Heart right ventricle (tissue), 16 donors: ENCODE measurements around the gene FARP1. TPM values are rescaled to one million over a fixed set of nuclear protein-coding genes. Genes with fewer than 3 reads are reported as not detected.

ENCODE experiments used
- ATAC-seq, 8 donors: fragments of 200-7000 bp; cut with Tn5 transposase; one replicate each; pipeline ENCODE4 v1.9.1; 2020; ENCODE audit warnings: mild to moderate bottlenecking in 8 of 8, moderate library complexity in 8 of 8, moderate number of reproducible peaks in 1 of 8
- DNase-seq, 2 donors: peaks; one replicate each; pipeline ENCODE4 v3.0.0-alpha.2; 2020
- H3K27ac ChIP-seq, 10 donors: fragments of 200-600 bp; sonication (generic) in 2 of 10; one replicate each; pipeline versions ENCODE4 v1.5.0 to v1.8.0; 2020 to 2022; ENCODE audit warnings: mild to moderate bottlenecking in 3 of 10
- H3K27me3 ChIP-seq, 7 donors: fragments of 200-600 bp; one replicate each; pipeline ENCODE4 v1.8.0; 2021 to 2022; ENCODE audit warnings: mild to moderate bottlenecking in 2 of 7
- H3K36me3 ChIP-seq, 9 donors: fragments of 200-600 bp; sonication (generic) in 1 of 9; one replicate each; pipeline versions ENCODE4 v1.5.0 to v1.8.0; 2020 to 2022; ENCODE audit warnings: mild to moderate bottlenecking in 2 of 9
- H3K4me1 ChIP-seq, 9 donors: fragments of 200-600 bp; sonication (generic) in 1 of 9; one replicate each; pipeline versions ENCODE4 v1.5.0 to v1.8.0; 2020 to 2022; ENCODE audit warnings: mild to moderate bottlenecking in 4 of 9
- H3K4me3 ChIP-seq, 10 donors: fragments of 200-600 bp; sonication (generic) in 2 of 10; one replicate each; pipeline versions ENCODE4 v1.5.0 to v1.8.0; 2020 to 2022; ENCODE audit warnings: mild to moderate bottlenecking in 7 of 10, moderate library complexity in 2 of 10
- H3K9me3 ChIP-seq, 11 donors: fragments of 200-600 bp in 10 of 11; sonication (generic) in 2 of 11; one replicate each; pipeline versions ENCODE4 v1.5.0 to v1.8.0; 2013 to 2022; ENCODE audit warnings: mild to moderate bottlenecking in 2 of 11, control low read depth in 1 of 11, moderate library complexity in 1 of 11
- CTCF ChIP-seq, 9 donors: fragments of 200-600 bp; sonication (generic) in 2 of 9; IDR thresholded peaks; one replicate each; pipeline versions ENCODE4 v1.5.0 to v1.8.0; 2021 to 2022; ENCODE audit warnings: antibody characterized with exemption in 9 of 9, mild to moderate bottlenecking in 5 of 9, moderate library complexity in 1 of 9
- WGBS, 2 donors: extraction: QIAGEN DNeasy Blood & Tissue Kit; methylation state at CpG; one replicate each; pipeline ENCODE4 v1.1.7; 2013; ENCODE audit warnings: inconsistent platforms in 1 of 2; 5-methylcytosine and 5-hydroxymethylcytosine counted together
- intact Hi-C, 10 donors: fragments of 100-400 bp; cut with DNase I; formaldehyde crosslinking; loops; one replicate each; pipeline versions ENCODE4 v1.11.1 to v1.14.2; 2022
- polyA plus RNA-seq, 2 donors: library from polyadenylated mRNA; stranded (reverse); fragments of 200-250 nt; gene quantifications; one replicate each; pipeline ENCODE4 v1.2.3, GENCODE V29; 2013
- total RNA-seq, 10 donors: library from RNA; stranded (reverse); fragmentation: NEBNext Ultra II Directional in 3 of 10; extraction: Animal tissue kit (Norgen Biotek cat#: 25700) in 3 of 10; gene quantifications; one replicate each; pipeline versions ENCODE4 v1.2.1 to v1.2.4, GENCODE V29; 2021 to 2023
- donor health status: Arrhythmogenic right ventricular cardiomyopathy.
- donor health status: ischemic (EF 13 %, LVEDD 7.1; RV severe dilation, severe dysfunction).
- donor health status: healthy with polysubstance abuse.
- donor health status: DM: no; HTN: yes; CAD: no.
- donor health status: DM: no; HTN: no; CAD: no.
- donor health status: ischemic (EF 25% LVEDD 6.9; RV normal size, moderate dysfunction).
- donor health status: ischemic (EF 25% LVEDD 5.7; RV mildly dilated, moderate dysfunction).
- donor health status: healthy.
- donor health status: DM: yes; HTN: yes; CAD: no.
- donor health status: Ischemic cardiomyopathy.
- donor health status: ischemic (EF 35%, LVEDD 5.7; RV mildly dilated, moderate dysfunction).
- donor health status: nonischemic (EF 11% LVEDD 7.7; RV severe dilation, severe dysfunction).
- donor health status: DM: yes; HTN: yes; CAD: no.
- donor health status: PGD.
- donor health status: ischemic (EF 29% LVEDD 5.4; RV normal size, mild dysfunction).
- donor health status: nonischemic (EF 23%, LVEDD 6.1; RV moderate dilation, normal function).

Gene FARP1
- total and polyA plus RNA-seq, 12 donors, result 6.9 to 72.9 (median 17.1) TPM

- Histone ChIP-seq H3K27me3 (no peaks in the 10 kb centered on the region), H3K4me1 (peaks cover 0 to 46% (median 19%) of the 10 kb centered on the region in 9 donors), H3K4me3 (no peak overlapping the region), H3K36me3 (peaks cover 0 to 22% (median 0%) of the 10 kb centered on the region in 9 donors), H3K27ac (no peak overlapping the region), H3K9me3 (no peaks in the 10 kb centered on the region)
- WGBS, 2 donors, result 94 to 95% methylated on average over 5 of the region's 5 CpGs
- ATAC-seq (no peak), DNase-seq (no peak)
- TF ChIP-seq CTCF (IDR thresholded peaks at IDR 0.05), result no peak
- intact Hi-C loops, result loop anchor here in 1 of 10 donors (1.0 kb wide), 1 partner anchor 38 kb away; no protein-coding TSS in a partner anchor
Measured at GRCh38 chr13:98212763-98213162, 69.9 kb downstream of the FARP1 start.

GRCh38 chr13:98213354-98213753 lies 70.5 kb downstream of the FARP1 start:
- intact Hi-C loops, result no loop called here
- WGBS, 2 donors, result 87% methylated on average over 8 of the region's 8 CpGs

GRCh38 chr13:98214008-98214643 lies 71.2 kb downstream of the FARP1 start:
- Histone ChIP-seq H3K27me3 (no peaks in the 10 kb centered on the region), H3K4me3 (no peak overlapping the region), H3K4me1 (peaks cover 0 to 41% (median 19%) of the 10 kb centered on the region in 9 donors), H3K27ac (peak overlapping the region in 3 of 10 donors; percentile 13 to 61 (median 41)), H3K9me3 (no peaks in the 10 kb centered on the region), H3K36me3 (peaks cover 0 to 22% (median 0%) of the 10 kb centered on the region in 9 donors)
- no peak for TF ChIP-seq CTCF (IDR thresholded peaks at IDR 0.05)
- 54% methylated on average over 16 of the region's 16 CpGs for WGBS, 2 donors
- DNase-seq (peak; percentile 23 to 26), ATAC-seq (peak in 6 of 8 donors; percentile 24 to 62 (median 48))
- intact Hi-C loops, result no loop called here

More at GRCh38 chr13:98213354-98213753, 70.5 kb downstream of the FARP1 start:
- TF ChIP-seq CTCF (IDR thresholded peaks at IDR 0.05), result no peak
- Histone ChIP-seq H3K9me3 (no peaks in the 10 kb centered on the region), H3K4me1 (peaks cover 0 to 41% (median 19%) of the 10 kb centered on the region in 9 donors), H3K4me3 (no peak overlapping the region), H3K36me3 (peaks cover 0 to 22% (median 0%) of the 10 kb centered on the region in 9 donors), H3K27ac (no peak overlapping the region), H3K27me3 (no peaks in the 10 kb centered on the region)
- ATAC-seq (no peak), DNase-seq (no peak)

GRCh38 chr13:98214707-98215106 lies 71.8 kb downstream of the FARP1 start:
- intact Hi-C loops, result no loop called here
- ATAC-seq, result no peak
- Histone ChIP-seq H3K27ac (peak overlapping the region in 1 of 10 donors; percentile 61), H3K36me3 (peaks cover 0 to 22% (median 0%) of the 10 kb centered on the region in 9 donors), H3K4me3 (no peak overlapping the region), H3K9me3 (no peaks in the 10 kb centered on the region), H3K27me3 (no peaks in the 10 kb centered on the region), H3K4me1 (peaks cover 0 to 42% (median 19%) of the 10 kb centered on the region in 9 donors)
- DNase-seq, result no peak
- WGBS, 2 donors, result 88 to 92% methylated on average over 6 of the region's 6 CpGs
- TF ChIP-seq CTCF (IDR thresholded peaks at IDR 0.05), result no peak
